H1 (cell line): ENCODE measurements around the gene TVP23A. TPM values are rescaled to one million over a fixed set of nuclear protein-coding genes. Genes with fewer than 3 reads are reported as not detected.

Experiments
- CTCF ChIP-seq, 3 experiments: IDR thresholded peaks; 1 replicate in 2 of 3; 2 replicates in 1 of 3; pipeline versions ENCODE4 v1.5.1 to v1.6.1; 2011; ENCODE audit warnings: low read length in 3 of 3, mild to moderate bottlenecking in 3 of 3, inconsistent platforms in 2 of 3, low read depth in 1 of 3, moderate library complexity in 1 of 3; ENCODE audit not compliant: insufficient read depth in 1 of 3; ENCODE audit errors: control extremely low read depth in 1 of 3
- polyA plus RNA-seq, 7 experiments: library from polyadenylated mRNA; depleted of rRNA in 3 of 7; stranded (reverse) in 5 of 7; unstranded in 2 of 7; fragments of >200 nt in 5 of 7; fragments of 200-250 nt in 2 of 7; gene quantifications; 1 replicate in 5 of 7; 2 replicates in 1 of 7; 4 replicates in 1 of 7; pipeline versions ENCODE4 v1.2.1 to v1.2.3, GENCODE V29; 2011 to 2013; ENCODE audit warnings: missing spikeins in 2 of 7, mixed read lengths in 2 of 7
- total RNA-seq: library from RNA; stranded (reverse); fragmentation: NEBNext Ultra II Directional; extraction: Animal tissue kit (Norgen Biotek cat#: 25700); gene quantifications from 2 replicates; pipeline ENCODE4 v1.2.1, GENCODE V29; 2021

Gene TVP23A
- total and polyA plus RNA-seq, 2 of the 8 experiments (the other 6 are each of a cell fraction or from before 2014, with no cell fraction given): 2.2 to 3.1 TPM

GRCh38 chr16:10846213-10846998, 27.8 kb upstream of the TVP23A start (continued):
- no peak for TF ChIP-seq CTCF (IDR thresholded peaks at IDR 0.05; ENCODE audit: control extremely low read depth in 1 of 3, insufficient read depth in 1 of 3, low read depth in 1 of 3, low read length in 3 of 3)
